Smooth muscle cell (in vitro differentiated cells): ENCODE measurements around the gene OOEP. TPM values are rescaled to one million over a fixed set of nuclear protein-coding genes. Genes with fewer than 3 reads are reported as not detected.
"Not testable (repeated sequence)": the region's sequence is repeated elsewhere in the genome, so short reads cannot be mapped to it uniquely, and the experiment has no call there.

Experiments used
- DNase-seq: peaks from one replicate; lab custom pipeline; 2025; ENCODE audit not compliant: unreplicated experiment; lab: John Stamatoyannopoulos, UW
- H2AFZ ChIP-seq: fragments of 200-600 bp; sonication (generic); 2 replicates; pipeline ENCODE4 v1.6.0; 2016; ENCODE audit warnings: antibody characterized with exemption, low read depth, mild to moderate bottlenecking
- H3F3A ChIP-seq: fragments of 200-600 bp; sonication (generic); 2 replicates; pipeline ENCODE4 v1.6.0; 2017; ENCODE audit warnings: antibody characterized with exemption, low read depth
- H3K27ac ChIP-seq: fragments of 200-600 bp; sonication (generic); 2 replicates; pipeline ENCODE4 v1.5.1; 2016; ENCODE audit warnings: low read depth, mild to moderate bottlenecking
- H3K27me3 ChIP-seq: fragments of 200-600 bp; sonication (generic); 2 replicates; pipeline ENCODE4 v1.6.1; 2016; ENCODE audit warnings: low read depth, mild to moderate bottlenecking
- H3K36me3 ChIP-seq: fragments of 200-600 bp; sonication (generic); 2 replicates; pipeline ENCODE4 v1.5.1; 2016; ENCODE audit warnings: low read depth
- H3K4me1 ChIP-seq: fragments of 200-600 bp; sonication (generic); 2 replicates; pipeline ENCODE4 v1.5.1; 2016; ENCODE audit warnings: low read depth
- H3K4me2 ChIP-seq: fragments of 200-600 bp; sonication (generic); 2 replicates; pipeline ENCODE4 v1.6.0; 2016; ENCODE audit warnings: mild to moderate bottlenecking
- H3K4me3 ChIP-seq: fragments of 200-600 bp; sonication (generic); 2 replicates; pipeline ENCODE4 v1.5.1; 2016; ENCODE audit warnings: mild to moderate bottlenecking
- H3K79me2 ChIP-seq: fragments of 200-600 bp; sonication (generic); 2 replicates; pipeline ENCODE4 v1.6.0; 2016; ENCODE audit warnings: low read depth, mild to moderate bottlenecking
- H3K9ac ChIP-seq: fragments of 200-600 bp; sonication (generic); 2 replicates; pipeline ENCODE4 v1.6.0; 2016; ENCODE audit warnings: low read depth
- H3K9me3 ChIP-seq: fragments of 200-600 bp; sonication (generic); replicated peaks from 2 replicates; pipeline ENCODE4 v1.5.1; 2016; ENCODE audit warnings: low read depth
- H4K20me1 ChIP-seq: fragments of 200-600 bp; sonication (generic); 2 replicates; pipeline ENCODE4 v1.6.0; 2016; ENCODE audit warnings: low read depth
- CTCF ChIP-seq: fragments of 200-600 bp; sonication (generic); IDR thresholded peaks from 2 replicates; pipeline ENCODE4 v1.5.1; 2017; ENCODE audit warnings: borderline replicate concordance, mild to moderate bottlenecking, antibody characterized with exemption; ENCODE audit not compliant: insufficient read depth, poor library complexity, severe bottlenecking
- WGBS: methylation state at CpG from one replicate; pipeline ENCODE4 v1.1.7; 2016; ENCODE audit warnings: low lambda C conversion rate; 5-methylcytosine and 5-hydroxymethylcytosine counted together
- polyA plus RNA-seq: library from polyadenylated mRNA; unstranded; fragments of >200 nt; fragmentation: Nextera tagmentation; extraction: Ambion mirVana; gene quantifications from 2 replicates; pipeline ENCODE4 v1.2.1, GENCODE V29; 2016
- total RNA-seq: library from RNA; depleted of rRNA; stranded (reverse); fragments of >200 nt; gene quantifications from 2 replicates; pipeline ENCODE4 v1.2.3, GENCODE V29; 2014

The OOEP gene
- total and polyA plus RNA-seq, 2 experiments from 2014 or later, result not detected

GRCh38 chr6:73393278-73393677 is 23.6 kb upstream of the OOEP start:
- no peaks in the 10 kb centered on the region for H3F3A ChIP-seq
- no peak for TF ChIP-seq CTCF
- no peak overlapping the region for H3K4me2 ChIP-seq
- peaks cover 3% of the 10 kb centered on the region for H3K4me1 ChIP-seq
- no peak for DNase-seq
- WGBS, result 91% methylated on average over 3 of the region's 3 CpGs
- H3K79me2 ChIP-seq, result no peaks in the 10 kb centered on the region
- H3K27me3 ChIP-seq, result no peaks in the 10 kb centered on the region
- H3K27ac ChIP-seq, result no peak overlapping the region
- H3K4me3 ChIP-seq, result no peak overlapping the region
- no peak overlapping the region for H2AFZ ChIP-seq
- no peaks in the 10 kb centered on the region for H3K36me3 ChIP-seq
- no peak overlapping the region for H3K9ac ChIP-seq
- H3K9me3 ChIP-seq, result no peaks in the 10 kb centered on the region
- H4K20me1 ChIP-seq, result no peaks in the 10 kb centered on the region

GRCh38 chr6:73392188-73392587 is 22.5 kb upstream of the OOEP start:
- 92% methylated on average over 4 of the region's 4 CpGs for WGBS
- not testable (repeated sequence) for DNase-seq

GRCh38 chr6:73391675-73392074 is 22.0 kb upstream of the OOEP start:
- H3K9me3 ChIP-seq, result no peaks in the 10 kb centered on the region
- no peak overlapping the region for H2AFZ ChIP-seq
- peaks cover 3% of the 10 kb centered on the region for H3K4me1 ChIP-seq
- no peaks in the 10 kb centered on the region for H3K79me2 ChIP-seq
- no peak overlapping the region for H3K9ac ChIP-seq
- no peaks in the 10 kb centered on the region for H3K36me3 ChIP-seq
- H3K4me2 ChIP-seq, result no peak overlapping the region
- no peak for TF ChIP-seq CTCF
- H4K20me1 ChIP-seq, result no peaks in the 10 kb centered on the region
- DNase-seq, result no peak
- no peak overlapping the region for H3K27ac ChIP-seq
- H3F3A ChIP-seq, result no peaks in the 10 kb centered on the region
- 54% methylated on average over 2 of the region's 2 CpGs for WGBS
- H3K27me3 ChIP-seq, result no peaks in the 10 kb centered on the region
- no peak overlapping the region for H3K4me3 ChIP-seq

More at GRCh38 chr6:73392188-73392587, 22.5 kb upstream of the OOEP start:
- not testable (repeated sequence) for H4K20me1 ChIP-seq, H2AFZ ChIP-seq, H3K36me3 ChIP-seq, H3K79me2 ChIP-seq, H3K4me1 ChIP-seq, H3K9ac ChIP-seq, H3K9me3 ChIP-seq, H3K27ac ChIP-seq, H3F3A ChIP-seq, H3K4me3 ChIP-seq, H3K4me2 ChIP-seq, H3K27me3 ChIP-seq

GRCh38 chr6:73389854-73390253 is 20.2 kb upstream of the OOEP start:
- WGBS, result 76% methylated on average over 10 of the region's 10 CpGs
- Histone ChIP-seq H3K9ac (no peak overlapping the region), H3K9me3 (no peaks in the 10 kb centered on the region), H3K4me2 (no peak overlapping the region), H3K27me3 (no peaks in the 10 kb centered on the region), H4K20me1 (no peaks in the 10 kb centered on the region), H3K4me1 (peaks cover 3% of the 10 kb centered on the region), H3K27ac (no peak overlapping the region), H3F3A (no peaks in the 10 kb centered on the region), H2AFZ (no peak overlapping the region), H3K36me3 (no peaks in the 10 kb centered on the region), H3K4me3 (no peak overlapping the region), H3K79me2 (no peaks in the 10 kb centered on the region)
- no peak for DNase-seq
- TF ChIP-seq CTCF, result no peak
